Uterus (tissue), 4 donors: Measurements from ENCODE around the gene PSMB2. TPM values are rescaled to one million over a fixed set of nuclear protein-coding genes. Genes with fewer than 3 reads are reported as not detected.

ENCODE experiments used
- DNase-seq, 2 donors: peaks; one replicate each; pipeline ENCODE4 v3.0.0-alpha.2; 2019 to 2020
- H3K27ac ChIP-seq, 2 donors: fragments of 200-600 bp; sonication (generic); 1 replicate in 1 of 2; 2 replicates in 1 of 2; pipeline ENCODE4 v1.5.1; 2016 to 2018
- H3K27me3 ChIP-seq, 2 donors: fragments of 200-600 bp; sonication (generic); one replicate each; pipeline ENCODE4 v1.5.1; 2018 to 2019; ENCODE audit warnings: control low read depth in 1 of 2
- H3K36me3 ChIP-seq, 2 donors: fragments of 200-600 bp; sonication (generic); one replicate each; pipeline ENCODE4 v1.5.1; 2019; ENCODE audit warnings: control low read depth in 1 of 2
- H3K4me1 ChIP-seq, 2 donors: fragments of 200-600 bp; sonication (generic); one replicate each; pipeline ENCODE4 v1.5.1; 2018 to 2019; ENCODE audit warnings: control low read depth in 1 of 2
- H3K4me3 ChIP-seq, 2 donors: fragments of 200-600 bp; sonication (generic); 1 replicate in 1 of 2; 2 replicates in 1 of 2; pipeline ENCODE4 v1.5.1; 2018 to 2019; ENCODE audit warnings: mild to moderate bottlenecking in 1 of 2
- H3K9me3 ChIP-seq, 2 donors: fragments of 200-600 bp; sonication (generic); one replicate each; pipeline ENCODE4 v1.5.1; 2019; ENCODE audit warnings: control low read depth in 1 of 2
- POLR2A ChIP-seq, 2 donors: fragments of 450-650 bp; IDR thresholded peaks; one replicate each; pipeline ENCODE4 v1.6.1; 2016; ENCODE audit warnings: antibody characterized with exemption in 2 of 2, mild to moderate bottlenecking in 1 of 2, moderate library complexity in 1 of 2
- intact Hi-C: fragments of 100-400 bp; cut with DNase I; formaldehyde crosslinking; loops from one replicate; pipeline ENCODE4 v1.15.1; 2023; ENCODE audit warnings: low total_unique reads
- total RNA-seq, 4 donors: library from RNA; depleted of rRNA in 3 of 4; stranded (reverse); fragments of >200 nt in 3 of 4; gene quantifications; one replicate each; pipeline versions ENCODE4 v1.1.0 to v1.2.4, GENCODE V29; 2014 to 2023
- TF ChIP-seq, protein P1 (sequence below), 4 experiments: fragments of 200-600 bp in 2 of 4; fragments of 450-650 bp in 2 of 4; sonication (generic) in 2 of 4; IDR thresholded peaks; one replicate each; pipeline ENCODE4 v1.5.1; 2016 to 2019; ENCODE audit warnings: antibody characterized with exemption in 4 of 4, mild to moderate bottlenecking in 2 of 4, moderate library complexity in 1 of 4
- donor health status: DM: yes; HTN: yes; CAD: no.

PSMB2 gene
- total RNA-seq, 4 donors from 2014 or later, result 4.9 to 40.2 (median 27.2) TPM

DNA sequence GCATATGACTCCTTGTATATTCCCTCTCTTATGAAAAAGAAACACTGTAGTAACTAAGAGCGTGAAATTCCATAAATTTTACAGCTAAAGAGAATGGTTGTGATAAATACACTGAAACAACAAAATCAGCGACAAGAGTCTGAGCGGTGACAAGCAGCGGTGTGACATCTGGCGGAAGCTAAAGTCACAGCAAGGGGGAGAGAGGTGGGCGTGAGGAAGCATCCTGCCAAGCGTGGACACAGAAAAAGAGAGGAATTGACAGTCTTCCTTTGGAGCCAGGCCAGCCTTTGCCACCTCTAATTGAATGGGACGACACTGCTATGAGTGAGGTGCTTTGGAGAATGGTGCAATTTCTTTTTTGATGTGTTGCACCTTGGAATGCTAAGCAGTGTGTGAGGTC is 25.9 kb downstream of the PSMB2 start:
- TF ChIP-seq POLR2A (IDR thresholded peaks at IDR 0.05), result no peak
- TF ChIP-seq, protein P1, sequence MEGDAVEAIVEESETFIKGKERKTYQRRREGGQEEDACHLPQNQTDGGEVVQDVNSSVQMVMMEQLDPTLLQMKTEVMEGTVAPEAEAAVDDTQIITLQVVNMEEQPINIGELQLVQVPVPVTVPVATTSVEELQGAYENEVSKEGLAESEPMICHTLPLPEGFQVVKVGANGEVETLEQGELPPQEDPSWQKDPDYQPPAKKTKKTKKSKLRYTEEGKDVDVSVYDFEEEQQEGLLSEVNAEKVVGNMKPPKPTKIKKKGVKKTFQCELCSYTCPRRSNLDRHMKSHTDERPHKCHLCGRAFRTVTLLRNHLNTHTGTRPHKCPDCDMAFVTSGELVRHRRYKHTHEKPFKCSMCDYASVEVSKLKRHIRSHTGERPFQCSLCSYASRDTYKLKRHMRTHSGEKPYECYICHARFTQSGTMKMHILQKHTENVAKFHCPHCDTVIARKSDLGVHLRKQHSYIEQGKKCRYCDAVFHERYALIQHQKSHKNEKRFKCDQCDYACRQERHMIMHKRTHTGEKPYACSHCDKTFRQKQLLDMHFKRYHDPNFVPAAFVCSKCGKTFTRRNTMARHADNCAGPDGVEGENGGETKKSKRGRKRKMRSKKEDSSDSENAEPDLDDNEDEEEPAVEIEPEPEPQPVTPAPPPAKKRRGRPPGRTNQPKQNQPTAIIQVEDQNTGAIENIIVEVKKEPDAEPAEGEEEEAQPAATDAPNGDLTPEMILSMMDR (IDR thresholded peaks at IDR 0.05), result no peak
- H3K27me3 ChIP-seq, result no peaks in the 10 kb centered on the region
- no peaks in the 10 kb centered on the region for H3K36me3 ChIP-seq
- no peaks in the 10 kb centered on the region for H3K4me1 ChIP-seq
- intact Hi-C loops, result no loop called here
- no peak overlapping the region for H3K27ac ChIP-seq
- no peak overlapping the region for H3K4me3 ChIP-seq
- no peaks in the 10 kb centered on the region for H3K9me3 ChIP-seq
- DNase-seq, result no peak

DNA sequence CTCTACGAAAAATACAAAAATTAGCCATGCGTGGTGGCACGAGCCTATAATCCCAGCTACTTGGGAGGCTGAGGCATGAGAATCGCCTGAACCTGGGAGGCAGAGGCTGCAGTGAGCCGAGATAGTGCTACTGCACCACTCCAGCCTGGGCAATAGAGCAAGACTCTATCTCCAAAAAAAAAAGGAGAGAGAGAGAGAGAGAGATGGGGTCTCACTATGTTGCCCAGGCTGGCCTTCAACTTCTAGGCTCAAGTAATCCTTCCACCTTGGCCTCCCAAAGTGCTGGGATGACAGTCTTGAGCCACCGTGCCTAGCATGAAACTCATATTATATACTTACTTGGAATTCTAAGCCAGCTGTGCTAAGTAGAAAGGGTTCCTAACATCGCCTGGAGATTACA is 29.7 kb downstream of the PSMB2 start:
- Histone ChIP-seq H3K4me3 (no peak overlapping the region), H3K27me3 (no peaks in the 10 kb centered on the region), H3K4me1 (no peaks in the 10 kb centered on the region), H3K27ac (no peak overlapping the region), H3K9me3 (no peaks in the 10 kb centered on the region), H3K36me3 (no peaks in the 10 kb centered on the region)
- intact Hi-C loops, result no loop called here
- TF ChIP-seq, protein P1 (IDR thresholded peaks at IDR 0.05), result no peak
- TF ChIP-seq POLR2A (IDR thresholded peaks at IDR 0.05), result no peak
- no peak for DNase-seq

DNA sequence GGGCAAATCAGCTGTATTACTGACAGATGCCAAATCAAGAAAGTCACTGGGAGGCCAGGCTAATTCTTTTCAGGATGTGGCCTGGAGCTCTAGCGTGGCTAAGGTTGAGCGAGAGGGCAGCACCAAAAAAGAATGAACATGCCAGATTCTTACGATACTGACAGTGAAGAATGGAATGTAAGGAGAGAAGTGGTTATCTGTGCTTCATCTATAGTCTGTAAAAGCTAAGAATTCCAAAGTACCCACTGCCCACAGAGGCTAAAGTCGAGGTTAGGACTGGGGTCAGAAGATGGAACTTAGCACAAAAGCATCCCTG is 35.5 kb downstream of the PSMB2 start:
- Histone ChIP-seq H3K27ac (no peak overlapping the region), H3K36me3 (no peaks in the 10 kb centered on the region), H3K27me3 (no peaks in the 10 kb centered on the region), H3K4me3 (no peak overlapping the region), H3K4me1 (no peaks in the 10 kb centered on the region), H3K9me3 (no peaks in the 10 kb centered on the region)
- TF ChIP-seq, protein P1 (IDR thresholded peaks at IDR 0.05), result no peak
- no peak for TF ChIP-seq POLR2A (IDR thresholded peaks at IDR 0.05)
- intact Hi-C loops, result no loop called here
- no peak for DNase-seq

DNA sequence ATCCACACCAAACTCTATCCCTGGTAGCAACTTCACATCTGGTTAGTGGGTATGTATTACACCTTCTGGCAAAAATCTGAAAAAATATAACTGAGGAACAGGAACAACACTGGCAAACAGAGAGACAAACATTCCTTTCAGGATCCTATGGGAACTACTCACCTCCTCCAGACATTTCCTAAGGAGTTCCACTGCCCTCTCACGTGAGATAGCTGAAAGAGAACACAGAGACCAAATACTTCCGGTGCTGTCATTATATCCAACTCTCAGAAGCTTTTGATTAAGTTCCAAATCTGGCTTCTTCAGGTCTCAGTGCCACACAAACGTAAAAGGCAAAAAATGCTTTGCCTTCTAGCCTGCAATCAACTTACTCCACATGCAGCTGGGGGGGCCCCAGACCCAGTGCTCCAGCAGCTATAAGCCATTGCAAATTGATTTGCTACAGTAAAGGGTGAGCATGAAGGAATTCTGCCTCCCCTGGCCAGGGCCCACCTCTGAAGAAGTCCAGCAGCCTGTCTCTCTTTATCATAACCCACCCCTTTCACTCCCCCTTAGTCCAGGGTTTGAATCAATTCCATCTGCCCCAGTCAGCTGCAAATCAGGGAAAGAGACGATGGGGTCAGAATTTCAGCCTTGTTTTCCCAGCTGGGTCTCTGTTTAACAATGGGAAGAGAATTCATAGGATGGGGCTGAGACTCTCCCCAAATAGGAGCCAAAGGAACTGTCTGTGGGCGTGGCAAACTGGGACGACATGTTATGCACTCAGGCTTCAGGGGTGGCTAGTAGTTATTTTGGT is 36.1 kb downstream of the PSMB2 start:
- Histone ChIP-seq H3K4me3 (no peak overlapping the region), H3K4me1 (no peaks in the 10 kb centered on the region), H3K27ac (no peak overlapping the region), H3K27me3 (no peaks in the 10 kb centered on the region), H3K9me3 (no peaks in the 10 kb centered on the region), H3K36me3 (no peaks in the 10 kb centered on the region)
- intact Hi-C loops, result no loop called here
- DNase-seq, result no peak
- TF ChIP-seq POLR2A (IDR thresholded peaks at IDR 0.05), result no peak

DNA sequence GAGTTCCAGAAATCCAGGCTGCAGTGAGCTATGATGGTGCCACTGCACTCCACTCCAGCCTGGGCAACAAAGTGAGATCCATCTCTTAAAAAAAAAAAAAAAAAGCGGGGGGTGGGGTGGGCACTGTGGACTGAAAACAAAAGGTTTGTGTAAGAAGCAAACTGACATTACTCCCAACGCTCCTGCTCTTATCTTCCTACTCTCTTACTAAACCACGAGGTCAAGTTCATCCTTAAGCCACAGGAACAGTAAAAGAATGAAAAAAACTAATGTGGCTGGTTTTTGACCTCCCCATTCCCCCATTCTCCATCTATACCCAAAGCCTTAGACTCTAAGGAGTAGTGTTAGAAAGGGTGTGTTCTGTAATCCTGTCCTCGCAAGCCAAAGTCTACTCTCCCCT is 37.4 kb downstream of the PSMB2 start:
- Histone ChIP-seq H3K9me3 (no peaks in the 10 kb centered on the region), H3K4me3 (no peak overlapping the region), H3K4me1 (no peaks in the 10 kb centered on the region), H3K27ac (no peak overlapping the region), H3K36me3 (no peaks in the 10 kb centered on the region), H3K27me3 (no peaks in the 10 kb centered on the region)
- TF ChIP-seq, protein P1 (IDR thresholded peaks at IDR 0.05), result no peak
- TF ChIP-seq POLR2A (IDR thresholded peaks at IDR 0.05), result no peak
- intact Hi-C loops, result no loop called here
- no peak for DNase-seq

DNA sequence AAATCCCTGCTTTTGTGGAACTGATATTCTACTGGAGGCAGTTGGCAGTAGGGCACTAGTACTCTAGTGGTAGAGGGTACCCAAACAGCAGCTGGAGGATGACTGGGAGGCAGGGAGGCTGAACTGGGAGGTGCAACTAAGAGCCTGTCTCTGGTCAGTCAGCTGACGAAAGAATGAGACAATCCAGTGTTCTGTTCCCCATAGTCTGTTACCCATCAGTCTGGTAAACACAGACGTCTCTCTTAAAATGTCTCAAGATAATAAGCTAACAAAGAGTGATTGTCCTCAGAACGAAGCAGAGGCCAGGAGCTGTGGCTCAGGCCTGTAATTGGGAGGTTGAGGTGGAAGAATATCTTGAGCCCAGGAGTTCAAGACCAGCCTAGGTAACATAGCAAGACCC is 37.9 kb downstream of the PSMB2 start:
- intact Hi-C loops, result no loop called here
- DNase-seq, result no peak
- no peaks in the 10 kb centered on the region for H3K27me3 ChIP-seq
- no peaks in the 10 kb centered on the region for H3K4me1 ChIP-seq
- no peak for TF ChIP-seq POLR2A (IDR thresholded peaks at IDR 0.05)
- TF ChIP-seq, protein P1 (IDR thresholded peaks at IDR 0.05), result no peak
- no peak overlapping the region for H3K27ac ChIP-seq
- no peaks in the 10 kb centered on the region for H3K36me3 ChIP-seq
- H3K9me3 ChIP-seq, result no peaks in the 10 kb centered on the region
- H3K4me3 ChIP-seq, result no peak overlapping the region
